B cell (primary cell): ENCODE results near the gene MTERF1. TPM values are rescaled to one million over a fixed set of nuclear protein-coding genes. Genes with fewer than 3 reads are reported as not detected.

ENCODE experiments used
- ATAC-seq: fragments of 200-7000 bp; cut with Tn5 transposase; one replicate; pipeline ENCODE4 v1.10.0; 2021; ENCODE audit warnings: low read depth, mild to moderate bottlenecking, moderate number of reproducible peaks, moderate library complexity
- CTCF ChIA-PET: fragments of 350-600 bp; sonication (Branson Sonifier 250); formaldehyde crosslinking; loops from one replicate; lab custom pipeline; 2021; ENCODE audit warnings: antibody characterized with exemption, inconsistent platforms; lab: Charles Lee
- POLR2A ChIA-PET: fragments of 350-600 bp; sonication (Branson Sonifier 250); formaldehyde crosslinking; loops from one replicate; lab custom pipeline; 2021; ENCODE audit warnings: antibody characterized with exemption; lab: Charles Lee
- DNase-seq: peaks from one replicate; pipeline ENCODE4 v3.0.0; 2013
- H2AFZ ChIP-seq: 2 replicates; pipeline ENCODE4 v1.6.1; 2012; ENCODE audit warnings: mild to moderate bottlenecking, low read depth, low read length; ENCODE audit not compliant: insufficient read depth, poor library complexity, severe bottlenecking
- H3K27ac ChIP-seq, 2 donors: 1 replicate in 1 of 2; 2 replicates in 1 of 2; pipeline ENCODE4 v1.5.1; 2012 to 2013; ENCODE audit warnings: low read length in 2 of 2, mild to moderate bottlenecking in 2 of 2, moderate library complexity in 1 of 2
- H3K27me3 ChIP-seq, 4 experiments: fragments of 200-600 bp in 1 of 4; sonication (generic) in 1 of 4; replicated peaks in 1 of 4; 1 replicate in 2 of 4; 2 replicates in 2 of 4; pipeline versions ENCODE4 v1.6.1 to v1.7.0; 2013 to 2016; ENCODE audit warnings: low read length in 3 of 4, mild to moderate bottlenecking in 2 of 4, mixed read lengths in 1 of 4, moderate library complexity in 1 of 4; ENCODE audit not compliant: insufficient read depth in 4 of 4, control insufficient read depth in 3 of 4; ENCODE audit errors: control extremely low read depth in 1 of 4
- H3K36me3 ChIP-seq, 2 experiments: replicated peaks in 1 of 2; 1 replicate in 1 of 2; 2 replicates in 1 of 2; pipeline versions ENCODE4 v1.6.1 to v1.7.1; 2013; ENCODE audit warnings: low read length in 1 of 2; ENCODE audit not compliant: insufficient read depth in 2 of 2, control insufficient read depth in 1 of 2; ENCODE audit errors: control extremely low read depth in 1 of 2, extremely low read depth in 1 of 2
- H3K4me1 ChIP-seq, 2 donors: fragments of 200-600 bp in 1 of 2; sonication (generic) in 1 of 2; 1 replicate in 1 of 2; 2 replicates in 1 of 2; pipeline versions ENCODE4 v1.5.1 to v1.6.1; 2013 to 2017; ENCODE audit warnings: low read length in 2 of 2; ENCODE audit not compliant: control insufficient read depth in 2 of 2, insufficient read depth in 2 of 2
- H3K4me2 ChIP-seq: replicated peaks from 2 replicates; pipeline ENCODE3; 2012; ENCODE audit warnings: mild to moderate bottlenecking, low read depth, low read length; ENCODE audit not compliant: poor library complexity, severe bottlenecking
- H3K4me3 ChIP-seq, 5 experiments: fragments of 200-600 bp in 1 of 5; sonication (generic) in 1 of 5; 1 replicate in 3 of 5; 2 replicates in 2 of 5; pipeline versions ENCODE4 v1.5.1 to v1.7.0; 2011 to 2016; ENCODE audit warnings: low read length in 4 of 5, mild to moderate bottlenecking in 4 of 5, low read depth in 2 of 5, control low read depth in 1 of 5, moderate library complexity in 1 of 5; ENCODE audit not compliant: insufficient read depth in 1 of 5; ENCODE audit errors: control extremely low read depth in 1 of 5, extremely low read depth in 1 of 5
- H3K79me2 ChIP-seq: fragments of 200-600 bp; sonication (generic); one replicate; pipeline ENCODE4 v1.6.0; 2016; ENCODE audit warnings: low read length; ENCODE audit not compliant: control insufficient read depth, insufficient read depth
- H3K9ac ChIP-seq: fragments of 200-600 bp; sonication (generic); 2 replicates; pipeline ENCODE4 v1.6.1; 2017; ENCODE audit warnings: mild to moderate bottlenecking, low read length, moderate library complexity
- H3K9me3 ChIP-seq, 3 donors: one replicate each; pipeline versions ENCODE4 v1.6.1 to v1.7.1; 2013; ENCODE audit warnings: low read length in 2 of 3; ENCODE audit not compliant: control insufficient read depth in 2 of 3, insufficient read depth in 1 of 3; ENCODE audit errors: control extremely low read depth in 1 of 3
- H4K20me1 ChIP-seq: 2 replicates; pipeline ENCODE4 v1.6.0; 2012; ENCODE audit warnings: mild to moderate bottlenecking, low read length; ENCODE audit not compliant: insufficient read depth, control insufficient read depth, poor library complexity, severe bottlenecking
- H3K27ac Mint-ChIP-seq: one replicate; pipeline ENCODE4 v1.8.0; 2021; ENCODE audit warnings: mixed read lengths
- H3K27me3 Mint-ChIP-seq: one replicate; pipeline ENCODE4 v1.8.0; 2021; ENCODE audit warnings: mixed read lengths
- H3K4me1 Mint-ChIP-seq: one replicate; pipeline ENCODE4 v1.8.0; 2021; ENCODE audit warnings: mixed read lengths
- H3K4me3 Mint-ChIP-seq: one replicate; pipeline ENCODE4 v1.8.0; 2021; ENCODE audit warnings: mixed read lengths
- H3K9me3 Mint-ChIP-seq: one replicate; pipeline ENCODE4 v1.8.0; 2022; ENCODE audit warnings: mixed read lengths; ENCODE audit not compliant: insufficient read depth
- CTCF ChIP-seq: fragments of 200-600 bp; IDR thresholded peaks from one replicate; pipeline ENCODE4 v1.8.0; 2022; ENCODE audit warnings: antibody characterized with exemption, mild to moderate bottlenecking
- EZH2 ChIP-seq: IDR thresholded peaks from 2 replicates; pipeline ENCODE4 v1.6.1; 2012; ENCODE audit warnings: borderline replicate concordance, low read depth, mild to moderate bottlenecking, moderate library complexity, low read length; ENCODE audit not compliant: insufficient read depth, poor library complexity, severe bottlenecking
- WGBS: methylation state at CpG from one replicate; pipeline ENCODE4 v1.1.5; 2013; ENCODE audit warnings: missing lambda C conversion rate; ENCODE audit not compliant: insufficient coverage; 5-methylcytosine and 5-hydroxymethylcytosine counted together
- intact Hi-C: fragments of 100-400 bp; cut with micrococcal nuclease; formaldehyde crosslinking; loops from one replicate; pipeline ENCODE4 v1.10.0; 2022
- polyA plus RNA-seq: library from polyadenylated mRNA; depleted of rRNA; stranded (reverse); fragments of >200 nt; gene quantifications from 2 replicates; pipeline ENCODE4 v1.2.3, GENCODE V29; 2012
- total RNA-seq, 2 donors: library from RNA; stranded (reverse); fragments of 120-200 nt in 1 of 2; gene quantifications; 1 replicate in 1 of 2; 2 replicates in 1 of 2; pipeline versions ENCODE4 v1.2.3 to v1.2.4, GENCODE V29; 2013 to 2022

Gene MTERF1
- total and polyA plus RNA-seq, 2 donors (not counting 1 experiment from before 2014, with no cell fraction given) = 5.4 to 34.4 TPM

GRCh38 chr7:91847231-91847630 is 33.3 kb downstream of the MTERF1 start:
- Histone ChIP-seq H3K27me3 (no peaks in the 10 kb centered on the region), H3K9me3 (peaks cover 0 to 8% (median 0%) of the 10 kb centered on the region in 3 donors), H3K4me1 (peaks cover 9% of the 10 kb centered on the region in 2 donors), H3K36me3 (no peaks in the 10 kb centered on the region), H3K4me3 (no peak overlapping the region), H2AFZ (no peak overlapping the region), H3K79me2 (no peaks in the 10 kb centered on the region), H3K4me2 (no peak overlapping the region), H3K27ac (no peak overlapping the region), H4K20me1 (no peaks in the 10 kb centered on the region), H3K9ac (no peak overlapping the region)
- CTCF ChIA-PET = no interaction called here
- H3K9me3 Mint-ChIP-seq = peaks cover 3% of the 10 kb centered on the region
- H3K4me3 Mint-ChIP-seq = no peak overlapping the region
- intact Hi-C loops = no loop called here
- WGBS = no CpG with 5 or more reads among the region's 4 CpGs
- H3K27ac Mint-ChIP-seq = no peak overlapping the region
- H3K27me3 Mint-ChIP-seq = no peaks in the 10 kb centered on the region
- DNase-seq (no peak), ATAC-seq (no peak)
- TF ChIP-seq EZH2 = no peak
- no peak for TF ChIP-seq CTCF
- H3K4me1 Mint-ChIP-seq = peaks cover 12% of the 10 kb centered on the region
- POLR2A ChIA-PET = no interaction called here

- CTCF ChIA-PET = no interaction called here
- POLR2A ChIA-PET = no interaction called here
- H4K20me1 ChIP-seq = no peaks in the 10 kb centered on the region
- no peaks in the 10 kb centered on the region for H3K27me3 ChIP-seq
- no peak overlapping the region for H3K4me2 ChIP-seq
- no peak overlapping the region for H2AFZ ChIP-seq
- no peak overlapping the region for H3K27ac Mint-ChIP-seq
- TF ChIP-seq CTCF = no peak
- no peak for TF ChIP-seq EZH2
- peaks cover 12% of the 10 kb centered on the region for H3K4me1 Mint-ChIP-seq
- H3K79me2 ChIP-seq = no peaks in the 10 kb centered on the region
- ATAC-seq (no peak), DNase-seq (no peak)
- no peak overlapping the region for H3K9ac ChIP-seq
- no peak overlapping the region for H3K4me3 ChIP-seq
- H3K27ac ChIP-seq = no peak overlapping the region
- peaks cover 9% of the 10 kb centered on the region in 2 donors for H3K4me1 ChIP-seq
- peaks cover 0 to 9% (median 5%) of the 10 kb centered on the region in 3 donors for H3K9me3 ChIP-seq
- no peaks in the 10 kb centered on the region for H3K27me3 Mint-ChIP-seq
- H3K36me3 ChIP-seq = no peaks in the 10 kb centered on the region
- H3K4me3 Mint-ChIP-seq = no peak overlapping the region
- intact Hi-C loops = no loop called here
- H3K9me3 Mint-ChIP-seq = peaks cover 4% of the 10 kb centered on the region
These were observed 34.1 kb downstream of the MTERF1 start for GRCh38 chr7:91846436-91846835.
